ENCODE measurements around the gene CPLX3. TPM values are rescaled to one million over a fixed set of nuclear protein-coding genes. Genes with fewer than 3 reads are reported as not detected.
"Not testable (repeated sequence)": the region's sequence is repeated elsewhere in the genome, so short reads cannot be mapped to it uniquely, and the experiment has no call there.

The CPLX3 gene, protein sequence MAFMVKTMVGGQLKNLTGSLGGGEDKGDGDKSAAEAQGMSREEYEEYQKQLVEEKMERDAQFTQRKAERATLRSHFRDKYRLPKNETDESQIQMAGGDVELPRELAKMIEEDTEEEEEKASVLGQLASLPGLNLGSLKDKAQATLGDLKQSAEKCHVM
- under 1 TPM in 2 of 4 donors, not detected in 2; 0.03 to 0.13 TPM for polyA plus RNA-seq (ENCODE audit: insufficient read length in 4 of 4)

DNA sequence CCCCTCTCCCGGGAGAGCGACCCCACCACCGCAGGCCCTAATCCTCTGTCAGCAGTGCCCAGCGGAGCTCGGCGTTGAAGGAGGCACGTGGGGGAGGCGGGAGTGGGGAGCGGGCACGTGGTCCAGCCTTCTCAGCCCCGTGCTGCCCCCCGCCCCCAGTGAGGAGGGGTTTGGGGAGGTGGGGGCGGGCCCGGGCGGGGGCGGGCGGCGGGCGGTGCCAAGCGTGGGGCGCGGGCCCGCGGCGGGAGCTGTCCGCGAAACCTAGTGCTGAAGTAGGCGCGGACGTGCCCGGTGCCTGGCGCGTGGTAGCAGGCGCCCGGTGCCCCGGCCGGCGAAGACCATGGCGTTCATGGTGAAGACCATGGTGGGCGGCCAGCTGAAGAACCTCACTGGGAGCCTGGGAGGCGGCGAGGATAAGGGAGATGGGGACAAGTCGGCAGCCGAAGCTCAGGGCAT is at the start of gene CPLX3:
Gene CPLX3, plus strand, starts transcription at position 264 of the 456 bp plus-strand sequence. Its CDS starts 77 bp downstream, at position 341.
- peak in 1 of 4 donors; percentile 31 for DNase-seq (ENCODE audit: low read depth in 4 of 4, low spot score in 3 of 4)

GRCh38 chr15:74776821-74777768 is 49.3 kb upstream of the CPLX3 start:
- DNase-seq (ENCODE audit: low read depth in 4 of 4, low spot score in 3 of 4): no peak

DNA sequence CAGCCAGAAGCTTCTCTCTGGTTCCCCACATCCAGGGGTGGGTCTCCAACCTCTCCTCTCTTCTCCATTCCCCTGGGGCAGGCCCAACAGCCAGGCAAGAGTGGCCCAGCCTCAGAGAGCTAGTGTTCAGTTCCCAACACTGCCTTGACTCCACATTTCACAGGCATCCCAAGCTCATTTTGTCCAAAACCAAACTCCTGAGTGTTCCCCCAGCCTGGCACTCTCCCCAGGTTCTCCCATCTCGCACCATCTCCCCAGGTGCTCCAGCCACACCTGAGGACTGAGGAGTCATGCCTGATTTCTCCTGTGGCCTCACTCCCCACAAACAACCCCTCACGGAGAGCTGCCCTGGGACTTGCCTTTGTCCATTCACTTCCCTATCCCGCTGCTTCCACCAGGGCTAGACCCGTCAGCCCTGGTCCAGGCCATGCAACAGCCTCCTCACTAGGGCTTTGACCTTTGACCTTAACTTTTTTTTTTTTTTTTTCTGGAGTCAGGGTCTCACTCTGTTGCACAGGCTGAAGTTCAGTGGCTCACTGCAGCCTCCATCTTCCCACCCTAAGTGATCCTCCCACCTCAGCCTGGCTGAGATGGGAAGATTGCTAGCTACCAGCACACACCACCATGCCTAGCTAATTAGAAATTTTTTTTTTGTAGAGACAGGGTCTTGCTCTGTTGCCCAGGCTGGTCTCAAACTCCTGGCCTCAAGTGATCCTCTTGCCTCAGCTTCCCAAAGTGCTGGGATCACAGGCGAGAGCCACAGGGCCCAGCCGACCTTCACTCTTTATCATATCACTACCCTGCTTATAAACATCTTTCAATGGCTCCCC is 48.4 kb upstream of the CPLX3 start:
- DNase-seq (ENCODE audit: low read depth in 4 of 4, low spot score in 3 of 4): no peak

DNA sequence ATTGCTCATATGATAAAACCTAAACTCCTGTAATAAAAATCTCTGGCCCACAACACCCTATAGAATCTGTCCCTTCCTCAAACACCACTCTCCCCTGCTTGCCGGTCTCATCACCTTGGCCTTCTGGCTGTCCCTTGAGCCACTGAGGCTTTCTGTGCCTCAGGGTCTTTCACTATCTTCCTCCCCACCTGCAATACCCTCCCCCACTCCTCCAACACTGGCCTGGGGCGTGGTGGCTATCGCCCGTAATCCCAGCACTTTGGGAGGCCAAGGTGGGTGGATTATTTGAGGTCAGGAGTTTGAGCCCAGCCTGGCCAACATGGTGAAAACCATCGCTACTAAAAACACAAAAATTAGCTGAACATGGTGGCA is 47.8 kb upstream of the CPLX3 start:
- DNase-seq (ENCODE audit: low read depth in 4 of 4, low spot score in 3 of 4): no peak

DNA sequence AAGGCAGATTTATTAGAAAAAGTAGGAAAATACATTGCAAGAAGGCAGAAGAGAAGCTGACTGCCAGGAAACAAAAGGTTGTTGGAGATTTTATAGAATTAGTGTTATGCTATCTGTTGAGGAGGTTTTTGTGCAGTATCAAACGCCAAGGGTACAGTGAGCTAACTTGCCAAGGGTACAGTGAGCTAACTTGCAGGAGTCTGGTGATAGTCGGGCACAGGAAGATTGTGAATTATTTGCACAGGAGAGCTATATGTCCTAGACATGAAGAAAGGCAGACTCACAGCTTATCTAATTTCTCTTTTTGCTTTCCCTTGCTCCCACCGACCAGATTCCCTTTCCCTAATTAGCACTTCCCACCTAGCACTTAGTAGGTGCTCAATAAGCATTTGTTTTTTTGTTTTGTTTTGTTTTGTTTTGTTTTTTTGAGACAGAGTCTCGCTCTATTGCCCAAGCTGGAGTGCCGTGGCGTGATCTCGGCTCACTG is 47.2 kb upstream of the CPLX3 start:
- no peak for DNase-seq (ENCODE audit: low read depth in 4 of 4, low spot score in 3 of 4)

DNA sequence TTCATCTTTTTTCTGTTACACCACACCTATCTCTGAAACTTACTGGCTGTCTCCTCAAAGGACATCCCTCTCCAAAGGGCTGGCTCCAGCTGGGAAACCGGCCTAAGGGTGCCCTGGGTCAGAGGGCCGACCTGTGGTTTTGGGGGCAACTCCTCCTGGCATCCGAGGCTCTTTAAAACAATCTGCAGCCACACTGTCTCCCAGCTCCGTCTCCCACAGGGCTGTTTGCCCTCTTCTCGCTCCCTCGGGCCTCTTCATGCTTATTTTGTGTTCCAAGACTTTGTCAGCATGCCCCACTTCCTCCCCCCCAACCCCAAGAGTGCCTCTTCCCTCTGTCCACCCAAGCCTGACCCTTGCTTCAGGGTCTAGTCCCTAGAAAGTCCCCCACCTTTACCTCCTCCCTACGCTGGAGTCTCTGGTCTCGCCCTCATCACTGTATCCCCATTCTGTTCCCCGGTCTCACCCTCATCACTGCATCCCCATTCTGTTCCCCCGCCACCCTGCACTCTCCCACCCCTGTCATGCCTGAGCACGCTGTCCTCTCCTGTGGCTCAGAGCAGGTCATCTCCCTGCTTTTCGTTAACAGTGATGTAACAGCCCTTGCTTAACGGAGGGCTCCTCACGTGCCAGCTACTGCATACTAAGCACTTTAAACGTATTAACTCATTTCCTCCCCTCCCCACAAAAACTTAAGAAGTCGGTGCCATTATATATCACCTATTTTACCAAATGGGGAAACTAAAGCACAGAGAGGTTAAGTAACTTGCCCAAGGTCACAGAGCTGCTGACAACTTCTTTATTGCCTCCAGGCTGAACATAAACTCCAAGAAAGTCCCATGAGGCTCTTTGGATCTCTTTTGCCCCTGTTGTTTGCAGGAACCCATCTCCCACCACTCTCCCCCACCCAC is 45.6 kb upstream of the CPLX3 start:
- DNase-seq (ENCODE audit: low read depth in 4 of 4, low spot score in 3 of 4): no peak

DNA sequence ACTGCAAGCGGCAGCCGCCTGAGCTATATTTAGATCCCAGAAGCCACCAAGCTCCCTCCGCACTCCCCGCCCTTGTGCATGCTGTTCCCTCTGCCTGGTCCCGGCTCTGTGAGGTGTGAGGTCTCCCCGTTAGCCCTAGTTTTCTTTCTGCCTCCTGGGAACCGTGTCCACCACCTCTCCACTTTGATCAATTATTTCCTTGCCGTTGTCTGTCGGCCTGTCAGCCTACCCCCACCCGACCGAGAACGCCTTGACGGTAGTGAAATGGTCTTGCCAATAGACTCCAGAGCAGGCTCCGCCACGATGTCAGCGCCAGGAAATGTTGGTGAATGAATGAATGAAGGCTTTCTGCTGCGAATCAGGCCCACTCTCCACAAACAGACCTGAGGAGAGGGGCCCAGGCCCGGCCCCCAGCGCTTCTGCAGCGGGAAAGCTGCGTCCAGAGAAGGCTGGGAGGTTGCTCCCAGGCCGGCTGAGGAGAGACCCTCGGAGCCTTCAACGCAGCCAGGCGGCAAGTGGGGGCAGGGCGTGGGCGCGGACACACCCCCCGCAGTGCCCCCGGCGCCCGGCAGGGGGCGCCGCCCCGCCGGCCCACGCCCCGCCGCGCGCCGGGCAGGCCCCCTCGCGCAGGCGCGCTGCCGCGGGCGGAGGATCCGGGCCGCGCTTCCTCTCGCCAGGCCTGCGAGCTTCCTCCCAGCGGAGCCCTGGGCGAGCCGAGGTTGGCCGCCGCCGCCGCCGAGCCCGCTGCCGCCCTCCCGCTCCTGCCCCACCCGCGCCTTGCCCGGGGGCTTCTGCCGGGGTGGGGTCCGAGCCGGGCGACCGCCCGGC is 44.8 kb upstream of the CPLX3 start, which contains the start of gene CSK:
Gene CSK, plus strand, starts transcription at position 650 of the 828 bp plus-strand sequence. CDS start 16,218 bp downstream, outside the sequence.
- peak in 1 of 4 donors; percentile 54 for DNase-seq (ENCODE audit: low read depth in 4 of 4, low spot score in 3 of 4)

- no peak for DNase-seq (ENCODE audit: low read depth in 4 of 4, low spot score in 3 of 4)
Observed at GRCh38 chr15:74782259-74783071, 44.0 kb upstream of the CPLX3 start.

DNA sequence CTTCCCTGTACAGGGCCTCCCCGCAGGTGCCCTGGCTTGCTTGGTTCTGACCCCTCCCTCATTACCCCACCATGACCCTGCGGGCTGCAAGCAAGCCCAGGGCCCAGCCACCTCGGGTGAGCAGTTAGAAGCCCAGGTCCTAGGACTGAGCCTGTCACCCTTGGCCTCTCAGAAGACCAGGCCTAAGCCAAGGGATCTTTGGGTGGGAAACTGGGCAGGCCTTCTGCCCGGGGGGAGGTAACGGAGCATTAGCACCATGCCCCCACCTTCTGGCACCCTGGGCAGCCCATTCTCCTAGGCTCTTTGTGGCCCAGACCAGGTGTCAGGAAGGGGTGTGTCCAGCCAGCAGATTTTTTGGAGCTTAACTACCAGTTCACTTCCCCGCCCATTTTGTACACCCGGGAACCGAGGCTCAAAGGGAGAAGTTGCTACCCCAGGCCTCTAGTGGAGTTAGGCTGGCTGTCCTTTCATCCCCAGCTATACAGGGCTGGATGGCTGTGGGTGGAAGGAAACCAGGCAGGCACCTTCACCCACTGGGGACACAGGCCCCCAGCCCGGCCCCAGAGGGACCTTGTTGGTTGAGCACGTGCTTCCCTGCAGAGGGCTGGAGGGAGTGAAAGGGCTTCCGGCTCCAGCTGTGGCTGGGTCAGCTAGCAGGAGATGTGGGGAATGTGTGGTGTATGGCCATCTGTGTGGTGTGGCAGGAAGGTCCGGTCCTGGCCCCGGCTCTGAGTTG is 43.2 kb upstream of the CPLX3 start:
- no peak for DNase-seq (ENCODE audit: low read depth in 4 of 4, low spot score in 3 of 4)

- DNase-seq (ENCODE audit: low read depth in 4 of 4, low spot score in 3 of 4): no peak
Observed at GRCh38 chr15:74783808-74784175, 42.6 kb upstream of the CPLX3 start.

GRCh38 chr15:74784426-74785193 is 41.8 kb upstream of the CPLX3 start:
- DNase-seq (ENCODE audit: low read depth in 4 of 4, low spot score in 3 of 4): no peak

DNA sequence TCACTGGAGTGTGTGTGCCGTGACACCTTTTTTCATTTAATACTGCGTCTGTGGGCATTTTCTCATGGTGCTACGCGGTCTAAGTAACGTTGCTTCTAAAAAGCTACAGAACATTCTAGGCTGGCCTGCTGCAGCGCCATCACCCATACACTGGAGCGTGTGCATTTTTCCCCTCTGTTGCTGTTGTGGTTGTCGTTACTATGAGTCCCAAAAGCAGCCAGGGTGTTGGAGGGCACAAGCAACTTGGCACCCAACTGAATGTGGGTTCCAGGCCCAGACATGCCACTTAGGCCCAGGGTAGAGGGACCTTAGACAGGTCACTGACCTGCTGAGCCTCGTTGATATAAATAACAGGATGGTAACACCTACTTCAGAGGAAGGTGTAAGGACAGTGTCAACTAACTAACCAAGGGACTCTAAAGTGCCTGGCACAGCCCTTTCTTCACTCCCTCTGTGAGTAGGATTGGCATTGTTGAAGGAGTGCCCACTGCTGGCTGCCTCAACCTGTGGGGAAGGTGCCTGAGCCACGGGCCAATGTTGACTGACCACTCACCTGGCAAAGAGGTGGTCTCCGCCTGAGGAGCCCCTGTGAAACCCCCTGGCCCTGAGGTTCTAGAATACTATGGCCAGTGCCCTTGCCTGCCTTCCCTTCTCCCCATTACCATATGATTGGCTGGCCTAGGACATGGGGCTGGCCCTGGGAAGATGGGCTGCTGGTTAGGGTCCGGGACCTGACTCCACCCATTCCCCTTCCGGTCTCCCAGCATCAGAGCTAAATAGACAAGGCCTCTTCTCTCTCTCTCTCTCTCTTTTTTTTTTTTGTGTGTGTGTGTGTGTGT is 41.0 kb upstream of the CPLX3 start:
- DNase-seq (ENCODE audit: low read depth in 4 of 4, low spot score in 3 of 4): no peak

DNA sequence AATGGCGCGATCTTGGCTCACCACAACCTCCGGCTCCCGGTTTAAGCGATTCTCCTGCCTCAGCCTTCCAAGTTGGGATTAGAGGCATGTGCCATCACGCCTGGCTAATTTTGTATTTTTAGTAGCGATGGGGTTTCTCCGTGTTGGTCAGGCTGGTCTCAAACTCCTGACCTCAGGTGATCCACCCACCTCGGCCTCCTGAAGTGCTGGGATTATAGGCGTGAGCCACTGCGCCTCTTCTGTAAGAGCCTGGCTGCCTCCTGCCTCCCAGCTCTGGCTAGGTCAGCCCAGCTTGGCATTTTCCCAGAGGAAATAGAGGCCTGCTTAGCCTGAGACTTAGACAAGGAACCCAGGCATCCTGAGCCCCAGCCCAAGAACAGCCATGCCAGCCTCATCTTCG is 40.3 kb upstream of the CPLX3 start:
- not testable (repeated sequence) for DNase-seq (ENCODE audit: low read depth in 4 of 4, low spot score in 3 of 4)

DNA sequence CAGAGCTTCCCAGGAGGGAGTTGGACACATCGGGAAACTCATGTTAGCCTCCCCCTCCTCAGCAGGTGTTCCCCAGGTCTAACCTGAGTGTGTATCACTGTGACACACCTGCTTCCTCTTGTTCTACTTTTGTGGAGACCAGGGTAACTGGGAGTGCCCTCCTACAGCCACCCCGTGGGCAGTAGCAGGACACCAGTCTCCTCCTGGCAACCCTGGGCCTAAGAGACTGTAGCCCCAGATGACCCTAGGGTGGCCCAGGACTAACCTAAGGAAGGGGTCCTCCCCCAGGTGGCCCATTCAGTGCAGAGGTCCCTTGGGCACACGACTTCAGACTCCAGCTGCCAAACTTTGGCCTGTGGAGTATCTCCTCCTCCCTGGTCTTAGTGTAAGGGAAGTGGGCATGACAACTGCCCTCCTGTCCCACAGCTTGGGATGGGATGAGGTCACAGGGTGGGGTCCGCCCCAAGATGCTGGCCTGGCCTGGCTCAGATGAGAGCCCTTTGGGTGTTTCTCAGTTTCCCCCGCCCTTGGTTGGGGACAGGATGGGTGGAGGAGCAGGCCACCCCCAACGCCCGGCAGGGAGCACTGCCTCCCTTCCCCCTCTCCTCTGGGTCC is 39.8 kb upstream of the CPLX3 start:
- DNase-seq (ENCODE audit: low read depth in 4 of 4, low spot score in 3 of 4): no peak
